Measurements from ENCODE around the gene CYP2B6. TPM values are rescaled to one million over a fixed set of nuclear protein-coding genes. Genes with fewer than 3 reads are reported as not detected.

CYP2B6 gene
- total and polyA plus RNA-seq, 7 donors, result 2.7 to 5.8 (median 3.0) TPM; not detected in 4

GRCh38 chr19:41064974-41065569, 74.0 kb downstream of the CYP2B6 start:
- no peak for DNase-seq

More at GRCh38 chr19:41064974-41065569, 74.0 kb downstream of the CYP2B6 start:
- H3K4me3 ChIP-seq, result no peak overlapping the region
- intact Hi-C loops (cut with DNase I), result no loop called here
- no peak for TF ChIP-seq CTCF (IDR thresholded peaks at IDR 0.05)
- no peak for TF ChIP-seq EP300 (IDR thresholded peaks at IDR 0.05)
- TF ChIP-seq POLR2A (IDR thresholded peaks at IDR 0.05), result no peak
- no peak for TF ChIP-seq POLR2AphosphoS5 (IDR thresholded peaks at IDR 0.05)
- no peaks in the 10 kb centered on the region for H3K4me1 ChIP-seq
- H3K27me3 ChIP-seq, result peaks cover 0 to 9% (median 0%) of the 10 kb centered on the region in 3 donors
- WGBS, 2 donors, result 66 to 72% methylated on average over 7 of the region's 7 CpGs
- H3K27ac ChIP-seq, result no peak overlapping the region
- no peaks in the 10 kb centered on the region for H3K9me3 ChIP-seq
- H3K36me3 ChIP-seq, result no peaks in the 10 kb centered on the region

Other genes starting within 250 kb of the CYP2B6 start
- 1 to 10 TPM; 1.8 to 5.3 (median 3.0) TPM for gene ACTMAP, start 240.8 kb upstream of the CYP2B6 start, total RNA-seq
- 10 to 100 TPM in 1 of 3 donors, 1 to 10 TPM in 2; 6.0 to 11.0 (median 6.6) TPM for gene ACTMAP, start 240.8 kb upstream of the CYP2B6 start, polyA plus RNA-seq
- 10 to 100 TPM; 43.2 to 60.1 (median 54.0) TPM for gene SNRPA, start 240.1 kb upstream of the CYP2B6 start, total RNA-seq
- 10 to 100 TPM; 19.2 to 76.1 (median 37.2) TPM for gene SNRPA, start 240.1 kb upstream of the CYP2B6 start, polyA plus RNA-seq
- gene MIA, start 215.8 kb upstream of the CYP2B6 start, total RNA-seq, result 10 to 100 TPM in 3 of 4 donors, 1 to 10 TPM in 1; 9.1 to 19.1 (median 15.7) TPM
- gene MIA, start 215.8 kb upstream of the CYP2B6 start, polyA plus RNA-seq, result 10 to 100 TPM in 1 of 3 donors, 1 to 10 TPM in 1, not detected in 1; 2.1 to 11.3 TPM
- 10 to 100 TPM; 15.6 to 21.3 (median 19.2) TPM for gene RAB4B, start 213.0 kb upstream of the CYP2B6 start, total RNA-seq
- gene RAB4B, start 213.0 kb upstream of the CYP2B6 start, polyA plus RNA-seq, result 10 to 100 TPM; 39.0 to 76.5 (median 58.3) TPM
- 100 to 1,000 TPM in 1 of 4 donors, 10 to 100 TPM in 3; 60.9 to 106 (median 87.6) TPM for gene EGLN2, start 192.1 kb upstream of the CYP2B6 start, total RNA-seq
- gene EGLN2, start 192.1 kb upstream of the CYP2B6 start, polyA plus RNA-seq, result 100 to 1,000 TPM in 2 of 3 donors, 10 to 100 TPM in 1; 88.9 to 105 (median 101) TPM
- 1 to 10 TPM in 1 of 4 donors, not detected in 3; 1.8 TPM for gene CYP2A6, start 140.8 kb upstream of the CYP2B6 start, total RNA-seq
- not detected for gene CYP2A6, start 140.8 kb upstream of the CYP2B6 start, polyA plus RNA-seq
- under 1 TPM in 1 of 4 donors, not detected in 3; 0.36 TPM for gene CYP2A7, start 109.1 kb upstream of the CYP2B6 start, total RNA-seq
- gene CYP2A7, start 109.1 kb upstream of the CYP2B6 start, polyA plus RNA-seq, result not detected
- gene CYP2A13, start 97.2 kb downstream of the CYP2B6 start, total RNA-seq, result not detected
- not detected for gene CYP2A13, start 97.2 kb downstream of the CYP2B6 start, polyA plus RNA-seq
- gene CYP2F1, start 123.2 kb downstream of the CYP2B6 start, total RNA-seq, result not detected
- not detected for gene CYP2F1, start 123.2 kb downstream of the CYP2B6 start, polyA plus RNA-seq
- 1 to 10 TPM in 2 of 4 donors, under 1 TPM in 2; 0.41 to 1.4 (median 0.80) TPM for gene CYP2S1, start 201.9 kb downstream of the CYP2B6 start, total RNA-seq
- gene CYP2S1, start 201.9 kb downstream of the CYP2B6 start, polyA plus RNA-seq, result 10 to 100 TPM in 1 of 3 donors, 1 to 10 TPM in 2; 6.0 to 18.6 (median 8.6) TPM
- 100 to 1,000 TPM in 1 of 4 donors, 10 to 100 TPM in 3; 85.9 to 108 (median 95.4) TPM for gene AXL, start 227.9 kb downstream of the CYP2B6 start, total RNA-seq
- gene AXL, start 227.9 kb downstream of the CYP2B6 start, polyA plus RNA-seq, result 10 to 100 TPM in 1 of 3 donors, 1 to 10 TPM in 2; 5.4 to 10.7 (median 7.4) TPM

All from sigmoid colon (tissue), 7 donors.